HTR-8/SVneo (cell line): ENCODE measurements around the gene GLRX.

Source experiments
- DNase-seq: peaks from one replicate; pipeline ENCODE4 v3.0.0; 2011; ENCODE audit warnings: low spot score, mixed read lengths; ENCODE audit not compliant: insufficient read length
- FAIRE-seq: peaks from 2 replicates; lab custom pipeline; 2011; peaks lifted over from hg19 to GRCh38; lab: Jason Lieb, UNC

The GLRX gene

GRCh38 chr5:95786821-95787418 is 35.6 kb downstream of the GLRX start:
- no peak for FAIRE-seq
- no peak for DNase-seq

DNA sequence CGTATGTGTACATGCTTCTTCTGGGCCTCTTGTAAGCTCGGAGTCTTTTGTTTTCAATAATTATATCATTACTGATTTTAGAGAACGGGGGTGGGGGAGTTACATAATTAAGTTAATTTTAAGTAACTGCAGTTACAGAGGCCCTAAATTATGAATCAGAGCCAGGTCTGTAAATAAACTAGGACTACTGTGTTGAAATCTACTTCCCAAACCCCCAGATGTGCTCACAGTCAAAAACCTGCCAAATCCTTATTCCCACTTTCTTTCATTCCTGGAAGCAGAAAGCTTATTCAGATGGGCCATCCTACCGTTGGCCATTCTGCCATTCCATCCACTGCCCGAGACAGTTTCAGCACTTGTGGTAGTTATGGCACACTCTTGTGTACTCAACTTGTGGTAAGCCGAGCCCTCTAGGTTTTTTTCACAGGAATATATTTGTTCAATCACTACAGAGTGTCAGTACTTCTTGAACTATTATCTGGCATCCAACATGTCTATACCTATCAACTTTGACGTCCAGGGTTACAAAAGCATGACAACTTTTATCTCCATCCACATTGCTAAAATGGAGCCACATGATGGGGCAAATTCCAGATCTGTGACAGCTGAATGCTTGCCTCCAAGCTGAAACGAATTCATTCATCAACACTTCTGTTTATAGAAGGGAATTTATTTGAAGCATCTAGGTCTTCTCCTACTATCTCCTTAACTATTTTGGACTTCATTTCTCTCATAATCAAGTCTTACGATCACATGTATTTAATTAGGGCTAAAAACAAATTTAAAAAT is 37.8 kb downstream of the GLRX start:
- no peak for FAIRE-seq

GRCh38 chr5:95783661-95784060 is 38.9 kb downstream of the GLRX start:
- DNase-seq (no peak), FAIRE-seq (no peak)

More for the DNA sequence above, 37.8 kb downstream of the GLRX start:
- DNase-seq: no peak

GRCh38 chr5:95782181-95782580 is 40.3 kb downstream of the GLRX start:
- DNase-seq: no peak
- FAIRE-seq: no peak

DNA sequence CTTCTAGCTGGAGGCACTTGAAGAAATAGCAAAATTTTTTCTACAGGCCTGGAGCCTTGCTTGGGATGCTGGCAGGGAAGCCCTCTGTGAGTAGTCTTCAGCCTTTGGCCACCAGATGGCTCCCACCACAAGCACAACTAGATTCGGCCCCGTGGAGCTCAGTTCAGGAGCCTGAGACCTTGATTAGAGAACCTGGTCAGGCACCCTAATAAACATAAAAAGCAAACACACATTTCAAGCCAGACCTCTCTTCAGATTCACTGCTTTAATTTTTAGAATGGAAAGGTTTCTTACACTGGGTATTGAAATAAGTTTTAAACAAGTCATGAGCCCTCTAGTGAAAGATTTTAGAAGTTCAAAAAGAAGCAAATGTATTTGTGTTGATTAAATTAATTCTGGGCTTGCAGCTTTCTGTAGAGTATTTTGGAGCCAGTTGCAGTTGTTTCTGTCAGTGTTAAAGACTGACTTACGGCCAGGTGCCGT is 41.4 kb downstream of the GLRX start:
- DNase-seq (peak; percentile 67), FAIRE-seq (no peak)

DNA sequence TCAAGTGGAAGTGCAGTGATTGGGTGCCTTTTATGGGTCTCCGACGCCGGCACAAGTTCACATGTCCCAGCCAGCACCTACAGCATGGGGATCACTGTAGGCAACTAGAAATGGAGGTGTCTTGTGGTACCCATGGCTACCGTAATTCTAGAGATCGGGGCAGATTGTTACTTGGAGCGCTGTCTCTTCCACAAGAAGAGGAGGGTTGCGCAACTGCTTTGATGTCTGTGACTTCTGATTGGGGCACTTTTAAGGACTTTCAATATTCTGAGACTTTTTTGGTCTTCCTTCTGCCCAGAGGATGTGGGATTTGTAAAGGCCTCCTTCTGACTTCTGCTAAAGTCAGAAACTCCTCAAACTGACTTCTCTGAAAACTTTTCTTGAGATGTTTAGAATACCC is 41.9 kb downstream of the GLRX start:
- no peak for FAIRE-seq

DNA sequence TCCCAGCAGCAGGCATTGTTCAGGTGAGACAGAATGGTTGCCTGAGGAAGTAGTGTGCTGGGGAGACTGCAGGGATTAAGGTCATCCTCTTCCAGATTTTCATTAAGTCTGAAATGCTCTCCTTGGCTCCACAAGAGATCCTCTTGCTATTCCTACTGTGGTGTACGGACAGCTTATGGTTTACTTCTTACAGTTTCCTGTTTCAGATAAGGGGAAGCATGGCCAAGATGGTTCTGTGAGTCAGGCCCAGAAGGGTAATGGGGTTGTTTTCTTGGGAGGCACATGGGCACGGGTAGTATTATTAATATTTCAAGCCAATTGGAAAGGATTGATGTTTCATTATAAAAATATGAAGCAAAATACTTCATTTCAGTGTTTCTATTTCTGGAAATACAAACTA is 42.9 kb downstream of the GLRX start:
- no peak for FAIRE-seq
- DNase-seq: no peak

More for the DNA sequence above, 41.9 kb downstream of the GLRX start:
- no peak for DNase-seq

GRCh38 chr5:95778713-95779436 is 43.7 kb downstream of the GLRX start:
- DNase-seq (no peak), FAIRE-seq (no peak)

DNA sequence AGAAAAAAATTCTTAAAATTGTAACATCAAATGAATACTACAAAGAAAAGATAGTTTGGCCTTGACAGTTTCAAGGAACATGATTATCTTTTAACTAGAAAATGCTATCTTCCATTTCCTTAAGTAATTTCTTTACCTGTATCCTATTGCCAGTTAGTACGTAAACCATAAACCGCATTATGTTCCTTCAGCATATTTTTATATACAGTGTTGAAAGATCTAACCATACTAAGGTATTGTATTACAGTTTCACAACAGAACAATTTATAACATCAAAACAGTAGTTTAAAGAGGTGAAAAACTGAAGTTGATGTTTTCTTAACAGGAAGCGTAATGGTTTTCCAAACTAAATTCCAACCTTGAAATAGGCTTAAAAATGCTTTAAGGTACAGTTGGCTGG is 45.1 kb downstream of the GLRX start:
- FAIRE-seq (no peak), DNase-seq (no peak)

DNA sequence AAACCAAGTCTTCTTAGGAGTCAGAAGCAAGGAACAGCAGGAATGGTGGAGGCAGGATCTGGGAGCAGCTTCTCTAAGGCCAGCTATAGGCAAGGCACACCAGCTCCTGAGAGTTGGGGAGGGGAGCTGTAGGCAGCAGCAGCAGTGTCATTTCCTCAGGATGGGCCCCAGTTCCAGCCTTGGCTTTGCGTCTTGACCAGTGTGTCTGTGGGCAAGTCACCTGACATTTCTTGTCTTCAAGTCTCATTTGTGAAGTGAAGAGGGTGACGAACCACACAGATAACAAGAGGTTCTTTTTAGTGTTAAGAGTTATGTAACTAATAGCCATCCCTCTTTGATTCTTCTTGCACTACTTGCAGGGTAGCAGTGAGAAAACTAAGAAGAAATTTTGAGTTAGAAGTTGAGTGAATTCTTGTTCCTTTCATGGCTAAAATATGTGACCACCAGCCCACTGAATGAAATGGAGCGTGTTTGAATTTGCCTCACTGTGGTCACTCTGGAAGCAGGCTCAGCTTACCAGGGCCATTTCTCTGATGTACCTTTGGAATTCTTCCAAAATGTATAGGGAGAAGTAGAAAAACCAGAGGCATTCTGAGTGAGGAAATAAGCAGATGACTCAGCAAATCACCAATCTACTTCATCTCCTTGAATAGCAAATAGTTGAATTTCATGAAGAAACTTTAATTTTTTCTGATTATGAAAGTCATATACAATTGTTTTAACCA is 49.0 kb downstream of the GLRX start:
- FAIRE-seq: peak; percentile 4
- DNase-seq: peak; percentile 53

GRCh38 chr5:95771892-95772291 is 50.6 kb downstream of the GLRX start:
- no peak for DNase-seq
- FAIRE-seq: no peak

DNA sequence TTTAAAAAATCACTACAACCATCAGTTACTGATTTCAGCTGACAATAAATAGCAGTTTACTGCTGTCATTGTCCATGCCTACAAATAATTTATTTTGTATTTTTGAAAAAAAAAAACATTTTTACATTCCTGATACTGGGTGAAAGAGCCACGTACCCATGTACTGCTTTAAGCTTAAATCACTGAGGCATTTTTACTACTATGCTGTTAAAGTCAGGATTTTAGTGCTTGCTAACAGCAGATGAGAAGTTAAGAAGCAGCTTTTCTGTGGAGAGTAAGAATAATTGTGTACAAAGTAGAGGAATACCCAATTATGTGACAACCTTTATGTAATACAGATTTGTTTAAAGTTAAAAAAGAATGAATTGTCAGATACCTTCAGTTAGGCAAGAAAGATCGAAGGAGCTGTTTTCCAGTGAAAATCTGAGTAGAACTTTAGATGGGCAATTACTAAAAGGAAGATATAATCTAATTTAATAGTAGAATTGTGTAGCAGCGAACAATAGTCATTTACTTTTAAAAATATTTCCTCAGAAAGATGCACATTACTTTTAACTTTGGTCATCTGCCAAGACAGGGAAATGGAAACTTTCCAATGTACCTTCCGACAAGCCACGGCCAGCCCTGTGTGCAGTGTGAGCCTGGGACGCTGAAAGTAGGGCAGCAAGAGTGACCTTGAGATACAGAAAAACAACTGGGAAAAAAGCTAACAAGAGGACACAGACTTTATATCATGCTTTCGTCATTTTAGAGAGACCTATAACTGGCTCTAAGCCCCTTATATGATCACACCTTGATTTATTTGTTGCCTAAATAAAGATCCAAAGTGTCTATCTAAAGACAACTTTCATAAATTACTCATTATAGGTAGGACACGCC is 51.5 kb downstream of the GLRX start:
- FAIRE-seq: no peak
- no peak for DNase-seq

- no peak for FAIRE-seq
- DNase-seq: no peak
These were observed 53.8 kb downstream of the GLRX start for GRCh38 chr5:95768731-95769130.

GRCh38 chr5:95763941-95764340 is 58.6 kb downstream of the GLRX start:
- DNase-seq (no peak), FAIRE-seq (no peak)
